H1 (cell line): ENCODE data around the gene CCDC24. TPM values are rescaled to one million over a fixed set of nuclear protein-coding genes. Genes with fewer than 3 reads are reported as not detected.

ENCODE experiments used
- CTBP2 ChIP-seq: IDR thresholded peaks from 2 replicates; pipeline ENCODE4 v1.7.0; 2011; ENCODE audit warnings: borderline replicate concordance, mild to moderate bottlenecking, moderate library complexity, mixed read lengths, low read length; ENCODE audit not compliant: insufficient read depth, insufficient read length
- polyA plus RNA-seq, 7 experiments: library from polyadenylated mRNA; depleted of rRNA in 3 of 7; stranded (reverse) in 5 of 7; unstranded in 2 of 7; fragments of >200 nt in 5 of 7; fragments of 200-250 nt in 2 of 7; gene quantifications; 1 replicate in 5 of 7; 2 replicates in 1 of 7; 4 replicates in 1 of 7; pipeline versions ENCODE4 v1.2.1 to v1.2.3, GENCODE V29; 2011 to 2013; ENCODE audit warnings: missing spikeins in 2 of 7, mixed read lengths in 2 of 7
- total RNA-seq: library from RNA; stranded (reverse); fragmentation: NEBNext Ultra II Directional; extraction: Animal tissue kit (Norgen Biotek cat#: 25700); gene quantifications from 2 replicates; pipeline ENCODE4 v1.2.1, GENCODE V29; 2021

CCDC24 gene
- total and polyA plus RNA-seq, 2 of the 8 experiments (the other 6 are each of a cell fraction or from before 2014, with no cell fraction given) = 11.2 to 11.4 TPM

- no peak for TF ChIP-seq CTBP2
- TF ChIP-seq, all 59 proteins: peak for 10
Observed at GRCh38 chr1:44031252-44032169, 40.1 kb downstream of the CCDC24 start, which contains the start of gene SLC6A9 (continued).
